ENCODE results near the gene NUP98.

NUP98 gene

DNA sequence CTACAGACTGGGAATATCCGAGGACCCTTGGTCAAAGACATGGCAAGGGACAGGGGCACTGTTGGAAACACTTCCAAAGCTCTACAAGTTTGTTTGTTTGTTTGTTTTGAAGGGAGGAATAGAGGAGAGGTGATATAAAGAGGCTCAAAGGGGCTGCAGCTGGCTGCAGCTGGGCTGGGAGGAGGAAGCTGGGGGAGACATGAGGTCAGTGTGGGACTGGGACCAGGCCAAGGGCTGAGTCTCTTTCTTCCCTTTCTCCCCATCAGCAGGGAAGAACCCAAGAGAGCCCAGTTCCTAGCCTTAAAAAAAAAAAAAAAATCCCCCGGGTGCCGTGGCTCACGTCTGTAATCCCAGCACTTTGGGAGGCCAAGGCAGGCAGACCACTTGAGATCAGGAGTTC lies 38.4 kb upstream of the NUP98 start:
- Histone ChIP-seq H3K4me3 (ENCODE audit: low read length) (no peak overlapping the region), H3K27ac (ENCODE audit: low read length) (no peak overlapping the region), H3K9ac (ENCODE audit: low read length) (no peak overlapping the region), H3K36me3 (ENCODE audit: control insufficient read depth, low read depth, low read length) (peaks cover 4% of the 10 kb centered on the region), H3K9me3 (ENCODE audit: control insufficient read depth, low read depth, low read length) (no peaks in the 10 kb centered on the region), H3K27me3 (ENCODE audit: control insufficient read depth, insufficient read depth, low read length) (no peaks in the 10 kb centered on the region), H3K4me1 (ENCODE audit: control insufficient read depth, low read depth, low read length) (peaks cover 18% of the 10 kb centered on the region)

DNA sequence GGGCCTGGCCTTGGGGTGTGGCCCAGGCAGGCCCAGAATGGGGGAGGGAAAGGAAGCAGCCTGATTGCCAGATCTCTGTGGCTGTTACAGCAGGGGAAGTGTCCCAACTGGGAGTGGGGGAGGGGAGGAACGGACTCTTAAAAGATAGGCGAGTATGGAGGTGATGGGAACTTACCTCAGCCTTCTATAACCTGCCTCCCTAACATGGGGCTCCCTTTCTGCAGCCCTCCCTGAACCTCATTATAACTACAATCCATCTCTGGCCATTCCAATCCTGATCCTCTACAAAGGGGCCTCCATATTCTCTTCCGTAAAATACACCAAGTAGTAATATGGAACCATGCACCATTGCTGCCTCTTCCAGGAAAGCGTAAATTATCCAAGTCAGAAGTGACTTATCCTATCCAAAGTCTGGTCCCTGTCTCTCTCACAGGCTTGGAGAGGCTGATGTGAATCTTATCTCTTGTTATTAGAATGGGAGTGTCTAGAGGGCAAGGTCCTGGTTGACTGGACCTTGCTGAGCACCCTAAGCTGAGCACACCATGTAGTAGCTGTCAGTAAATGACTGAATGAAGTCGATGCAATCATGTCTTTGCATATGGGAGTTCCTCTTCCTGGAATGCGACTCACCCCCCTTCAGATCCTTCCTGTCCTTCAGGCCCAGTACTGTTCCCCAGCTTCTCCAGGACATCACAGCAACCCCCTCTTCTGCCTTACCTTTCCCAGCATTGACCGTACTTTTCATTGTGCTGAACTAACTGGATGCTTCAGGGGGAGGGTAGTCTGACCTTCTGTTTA lies 37.5 kb upstream of the NUP98 start:
- Histone ChIP-seq H3K4me1 (ENCODE audit: control insufficient read depth, low read depth, low read length) (peaks cover 15% of the 10 kb centered on the region), H3K9ac (ENCODE audit: low read length) (no peak overlapping the region), H3K27me3 (ENCODE audit: control insufficient read depth, insufficient read depth, low read length) (no peaks in the 10 kb centered on the region), H3K27ac (ENCODE audit: low read length) (no peak overlapping the region), H3K4me3 (ENCODE audit: low read length) (no peak overlapping the region), H3K36me3 (ENCODE audit: control insufficient read depth, low read depth, low read length) (peaks cover 4% of the 10 kb centered on the region), H3K9me3 (ENCODE audit: control insufficient read depth, low read depth, low read length) (no peaks in the 10 kb centered on the region)

DNA sequence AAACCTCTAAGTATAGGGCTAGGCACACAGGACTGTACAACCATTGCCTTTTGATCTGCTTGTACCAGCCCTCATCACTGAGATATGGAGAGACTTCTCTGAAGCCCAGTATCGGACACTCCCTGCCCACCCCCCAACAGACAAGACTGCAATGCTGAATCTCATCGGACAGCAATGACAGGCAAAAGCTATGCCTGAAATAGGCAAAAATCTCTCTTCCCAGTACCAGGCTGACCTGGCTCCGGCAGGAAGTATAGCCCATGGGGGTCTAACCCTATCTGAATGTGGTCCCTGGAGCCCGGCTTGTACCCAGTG lies 37.0 kb upstream of the NUP98 start:
- Histone ChIP-seq H3K27ac (ENCODE audit: low read length) (no peak overlapping the region), H3K27me3 (ENCODE audit: control insufficient read depth, insufficient read depth, low read length) (no peaks in the 10 kb centered on the region), H3K9me3 (ENCODE audit: control insufficient read depth, low read depth, low read length) (no peaks in the 10 kb centered on the region), H3K4me3 (ENCODE audit: low read length) (no peak overlapping the region), H3K36me3 (ENCODE audit: control insufficient read depth, low read depth, low read length) (peaks cover 4% of the 10 kb centered on the region), H3K4me1 (ENCODE audit: control insufficient read depth, low read depth, low read length) (peaks cover 13% of the 10 kb centered on the region), H3K9ac (ENCODE audit: low read length) (no peak overlapping the region)

DNA sequence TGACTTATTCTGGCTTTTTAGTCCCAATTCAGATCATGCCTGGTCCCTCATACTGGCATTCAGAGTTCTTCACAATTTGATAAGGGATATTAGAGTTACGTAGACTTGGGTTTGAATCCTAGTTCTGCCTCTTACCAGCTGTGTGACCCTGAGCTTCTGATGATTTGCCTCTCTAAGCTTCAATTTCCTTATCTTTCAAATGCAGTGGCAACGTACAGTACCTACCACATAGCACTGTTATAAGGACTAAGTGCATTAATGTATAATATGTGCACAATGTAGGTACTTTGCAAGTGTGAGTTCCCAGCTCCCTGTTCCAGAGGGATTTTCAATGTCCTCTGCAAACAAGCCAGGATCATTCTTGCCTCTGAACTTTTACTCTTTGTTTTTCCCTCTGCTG lies 36.1 kb upstream of the NUP98 start:
- no peaks in the 10 kb centered on the region for H3K27me3 ChIP-seq (ENCODE audit: control insufficient read depth, insufficient read depth, low read length)

DNA sequence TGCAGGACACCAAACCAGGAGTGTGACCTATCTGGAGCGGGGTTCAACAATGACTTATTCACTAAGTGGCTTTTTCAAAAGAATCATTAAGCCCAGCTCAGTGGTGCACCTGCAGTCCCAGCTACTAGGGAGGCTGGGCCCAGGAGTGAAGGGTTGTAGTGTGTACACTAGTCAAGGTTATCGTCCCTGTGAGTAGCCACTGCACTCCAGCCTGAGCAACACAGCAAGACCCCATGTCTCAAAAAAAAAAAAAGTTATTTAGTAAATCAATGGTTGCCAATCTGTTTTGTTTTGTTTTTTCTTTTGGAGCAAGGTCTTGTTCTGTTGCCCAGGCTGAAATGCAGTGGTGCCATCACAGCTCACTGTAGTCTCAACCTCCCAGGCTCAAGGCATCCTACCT lies 35.5 kb upstream of the NUP98 start:
- H3K4me3 ChIP-seq (ENCODE audit: low read length), result no peak overlapping the region
- no peaks in the 10 kb centered on the region for H3K9me3 ChIP-seq (ENCODE audit: control insufficient read depth, low read depth, low read length)
- no peak overlapping the region for H3K9ac ChIP-seq (ENCODE audit: low read length)
- no peaks in the 10 kb centered on the region for H3K27me3 ChIP-seq (ENCODE audit: control insufficient read depth, insufficient read depth, low read length)
- no peak overlapping the region for H3K27ac ChIP-seq (ENCODE audit: low read length)
- H3K36me3 ChIP-seq (ENCODE audit: control insufficient read depth, low read depth, low read length), result peaks cover 7% of the 10 kb centered on the region
- peaks cover 13% of the 10 kb centered on the region for H3K4me1 ChIP-seq (ENCODE audit: control insufficient read depth, low read depth, low read length)

More for the DNA sequence above, 36.1 kb upstream of the NUP98 start:
- Histone ChIP-seq H3K9me3 (ENCODE audit: control insufficient read depth, low read depth, low read length) (no peaks in the 10 kb centered on the region), H3K27ac (ENCODE audit: low read length) (no peak overlapping the region), H3K36me3 (ENCODE audit: control insufficient read depth, low read depth, low read length) (peaks cover 4% of the 10 kb centered on the region), H3K4me3 (ENCODE audit: low read length) (no peak overlapping the region), H3K4me1 (ENCODE audit: control insufficient read depth, low read depth, low read length) (peaks cover 13% of the 10 kb centered on the region), H3K9ac (ENCODE audit: low read length) (no peak overlapping the region)

DNA sequence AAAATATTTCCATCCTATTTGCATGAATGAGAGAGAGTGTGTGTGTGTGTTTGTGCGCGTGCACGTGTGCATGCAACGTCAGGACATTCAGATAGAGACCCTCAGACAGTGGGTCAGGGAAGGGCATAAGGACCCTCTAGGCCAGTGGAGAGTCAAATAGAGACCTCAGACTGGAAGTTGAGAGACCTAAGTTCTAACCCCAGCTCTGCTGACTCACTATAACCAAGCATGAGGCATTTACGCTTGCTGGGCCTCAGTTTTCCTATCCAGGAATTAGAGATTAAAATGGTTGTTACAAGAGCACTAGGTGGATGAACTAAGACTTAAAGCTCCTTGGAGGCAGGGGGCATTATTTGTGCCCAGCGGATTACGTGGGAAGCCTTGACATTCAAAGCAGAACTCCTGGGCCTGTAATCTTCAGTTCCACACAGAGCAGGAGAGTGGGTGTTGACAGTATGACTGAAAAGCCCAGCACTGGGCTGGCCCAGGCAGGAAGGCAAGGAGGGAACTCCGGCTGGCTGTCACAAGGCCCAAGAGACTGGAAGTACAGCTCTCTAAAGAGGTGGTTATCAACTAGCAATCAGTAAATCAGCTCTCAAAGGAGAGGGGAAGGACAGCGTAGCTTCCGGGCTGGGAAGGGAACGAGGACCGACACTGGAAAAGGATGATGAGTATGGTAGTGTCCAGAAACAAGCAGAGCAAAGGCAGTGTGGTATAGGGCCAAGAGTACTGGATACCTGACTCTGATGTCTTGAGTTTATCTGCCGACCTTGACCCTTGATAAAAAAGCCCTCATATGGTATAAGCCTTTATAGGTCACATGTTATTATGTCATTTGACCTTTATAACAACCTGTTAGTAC lies 34.3 kb upstream of the NUP98 start:
- Histone ChIP-seq H3K4me1 (ENCODE audit: control insufficient read depth, low read depth, low read length) (peaks cover 22% of the 10 kb centered on the region), H3K36me3 (ENCODE audit: control insufficient read depth, low read depth, low read length) (peaks cover 10% of the 10 kb centered on the region), H3K27ac (ENCODE audit: low read length) (no peak overlapping the region), H3K9ac (ENCODE audit: low read length) (no peak overlapping the region), H3K4me3 (ENCODE audit: low read length) (no peak overlapping the region), H3K27me3 (ENCODE audit: control insufficient read depth, insufficient read depth, low read length) (no peaks in the 10 kb centered on the region), H3K9me3 (ENCODE audit: control insufficient read depth, low read depth, low read length) (no peaks in the 10 kb centered on the region)

DNA sequence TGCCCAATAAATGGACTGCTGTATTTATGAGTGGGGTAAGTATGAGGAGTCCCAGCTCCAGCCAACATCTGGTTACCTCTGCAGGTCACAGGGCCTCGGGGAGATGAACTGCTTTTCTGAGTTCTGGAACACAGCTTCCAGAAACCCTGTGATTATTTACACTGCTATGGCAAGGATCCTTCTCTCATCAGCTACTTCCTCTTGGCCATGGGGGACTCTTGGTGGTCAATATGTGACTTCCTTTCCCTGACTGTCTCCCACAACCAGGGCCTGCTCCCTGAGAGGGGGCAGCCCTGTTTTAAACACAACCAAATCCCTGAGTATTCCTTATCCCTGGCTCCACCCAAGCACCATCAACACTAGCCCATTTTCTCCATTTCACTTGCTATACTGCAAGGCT lies 33.4 kb upstream of the NUP98 start:
- no peaks in the 10 kb centered on the region for H3K9me3 ChIP-seq (ENCODE audit: control insufficient read depth, low read depth, low read length)
- H3K27me3 ChIP-seq (ENCODE audit: control insufficient read depth, insufficient read depth, low read length), result no peaks in the 10 kb centered on the region
- H3K36me3 ChIP-seq (ENCODE audit: control insufficient read depth, low read depth, low read length), result peaks cover 10% of the 10 kb centered on the region
- H3K27ac ChIP-seq (ENCODE audit: low read length), result no peak overlapping the region
- H3K4me3 ChIP-seq (ENCODE audit: low read length), result no peak overlapping the region
- no peak overlapping the region for H3K9ac ChIP-seq (ENCODE audit: low read length)
- H3K4me1 ChIP-seq (ENCODE audit: control insufficient read depth, low read depth, low read length), result peaks cover 31% of the 10 kb centered on the region

DNA sequence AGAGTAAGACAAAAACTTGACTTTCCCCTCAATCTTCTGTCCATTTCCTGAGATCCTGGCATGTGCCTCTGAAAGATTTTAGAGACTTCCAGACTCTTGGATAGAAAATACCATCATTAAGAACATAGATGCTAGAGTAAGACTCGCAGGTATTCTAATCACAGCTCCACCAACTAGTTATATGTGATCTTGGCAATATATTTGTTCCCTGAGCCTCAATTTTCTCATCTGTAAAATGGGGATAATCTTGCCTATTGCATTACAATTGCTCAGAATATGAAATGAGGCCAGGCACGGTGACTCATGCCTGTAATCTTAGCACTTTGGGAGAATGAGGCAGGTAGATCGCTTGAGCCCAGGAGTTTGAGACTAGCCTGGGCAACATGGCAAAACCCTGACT lies 32.7 kb upstream of the NUP98 start:
- Histone ChIP-seq H3K4me3 (ENCODE audit: low read length) (no peak overlapping the region), H3K9ac (ENCODE audit: low read length) (no peak overlapping the region), H3K4me1 (ENCODE audit: control insufficient read depth, low read depth, low read length) (peaks cover 34% of the 10 kb centered on the region), H3K36me3 (ENCODE audit: control insufficient read depth, low read depth, low read length) (peaks cover 10% of the 10 kb centered on the region), H3K27ac (ENCODE audit: low read length) (no peak overlapping the region), H3K27me3 (ENCODE audit: control insufficient read depth, insufficient read depth, low read length) (no peaks in the 10 kb centered on the region), H3K9me3 (ENCODE audit: control insufficient read depth, low read depth, low read length) (no peaks in the 10 kb centered on the region)

DNA sequence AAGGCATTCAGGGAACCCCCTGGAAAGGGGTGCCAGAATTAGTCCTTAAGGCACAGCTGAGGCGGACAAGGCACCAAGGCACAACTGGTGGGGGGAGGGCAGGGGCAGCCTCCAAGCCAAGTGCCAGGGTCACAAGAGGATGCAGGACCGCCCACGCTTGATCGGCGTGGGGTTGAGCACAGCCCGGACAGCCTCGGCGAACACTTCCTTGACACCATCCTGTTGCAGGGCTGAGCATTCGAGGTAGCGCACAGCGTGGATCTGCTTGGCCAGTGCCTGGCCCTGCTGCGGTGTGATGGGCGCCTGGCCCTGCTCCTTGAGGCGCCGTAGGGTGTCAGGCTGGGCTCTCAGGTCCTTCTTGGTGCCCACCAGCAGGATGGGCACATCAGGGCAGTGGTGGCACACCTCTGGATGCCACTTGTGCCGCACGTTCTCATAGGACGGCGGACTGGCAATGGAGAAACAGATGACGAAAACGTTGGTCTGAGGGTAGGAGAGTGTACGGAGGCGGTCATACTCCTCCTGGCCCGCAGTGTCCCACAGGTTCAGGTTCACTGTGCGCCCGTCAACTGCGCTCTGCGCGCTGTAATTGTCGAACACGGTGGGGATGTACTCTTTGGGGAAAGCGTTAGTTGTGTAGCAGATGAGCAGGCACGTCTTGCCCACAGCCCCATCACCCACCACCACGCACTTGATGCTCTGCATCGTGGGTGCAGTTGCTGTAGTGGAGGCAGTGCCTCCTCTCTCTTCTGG lies 30.3 kb upstream of the NUP98 start:
- H3K9ac ChIP-seq (ENCODE audit: low read length), result no peak overlapping the region
- no peaks in the 10 kb centered on the region for H3K9me3 ChIP-seq (ENCODE audit: control insufficient read depth, low read depth, low read length)
- no peak overlapping the region for H3K27ac ChIP-seq (ENCODE audit: low read length)
- H3K36me3 ChIP-seq (ENCODE audit: control insufficient read depth, low read depth, low read length), result peaks cover 10% of the 10 kb centered on the region
- no peaks in the 10 kb centered on the region for H3K27me3 ChIP-seq (ENCODE audit: control insufficient read depth, insufficient read depth, low read length)
- peaks cover 25% of the 10 kb centered on the region for H3K4me1 ChIP-seq (ENCODE audit: control insufficient read depth, low read depth, low read length)
- H3K4me3 ChIP-seq (ENCODE audit: low read length), result no peak overlapping the region

DNA sequence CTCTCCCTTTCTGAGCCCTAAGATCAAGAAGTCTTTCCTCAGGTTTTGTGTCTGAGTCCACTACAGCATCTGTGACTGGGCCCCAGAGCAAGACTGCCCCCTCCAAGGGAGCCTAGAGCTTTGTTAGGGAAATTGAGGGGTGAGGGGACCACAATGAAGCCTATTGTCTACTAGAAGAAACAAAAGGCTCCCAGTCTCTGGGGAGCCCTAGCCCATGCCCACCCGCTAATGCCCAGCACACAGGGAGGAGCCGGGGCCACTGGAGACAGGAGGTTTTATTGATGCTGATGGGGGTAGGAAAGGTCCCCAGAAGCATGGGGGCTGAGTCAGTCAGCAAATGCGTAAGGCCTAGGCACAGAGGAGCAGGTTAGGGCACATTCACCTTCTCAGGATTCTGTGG lies 29.4 kb upstream of the NUP98 start:
- Histone ChIP-seq H3K9ac (ENCODE audit: low read length) (no peak overlapping the region), H3K9me3 (ENCODE audit: control insufficient read depth, low read depth, low read length) (no peaks in the 10 kb centered on the region), H3K36me3 (ENCODE audit: control insufficient read depth, low read depth, low read length) (peaks cover 6% of the 10 kb centered on the region), H3K4me1 (ENCODE audit: control insufficient read depth, low read depth, low read length) (peaks cover 25% of the 10 kb centered on the region), H3K27ac (ENCODE audit: low read length) (no peak overlapping the region), H3K4me3 (ENCODE audit: low read length) (peak overlapping the region; percentile 7), H3K27me3 (ENCODE audit: control insufficient read depth, insufficient read depth, low read length) (no peaks in the 10 kb centered on the region)

DNA sequence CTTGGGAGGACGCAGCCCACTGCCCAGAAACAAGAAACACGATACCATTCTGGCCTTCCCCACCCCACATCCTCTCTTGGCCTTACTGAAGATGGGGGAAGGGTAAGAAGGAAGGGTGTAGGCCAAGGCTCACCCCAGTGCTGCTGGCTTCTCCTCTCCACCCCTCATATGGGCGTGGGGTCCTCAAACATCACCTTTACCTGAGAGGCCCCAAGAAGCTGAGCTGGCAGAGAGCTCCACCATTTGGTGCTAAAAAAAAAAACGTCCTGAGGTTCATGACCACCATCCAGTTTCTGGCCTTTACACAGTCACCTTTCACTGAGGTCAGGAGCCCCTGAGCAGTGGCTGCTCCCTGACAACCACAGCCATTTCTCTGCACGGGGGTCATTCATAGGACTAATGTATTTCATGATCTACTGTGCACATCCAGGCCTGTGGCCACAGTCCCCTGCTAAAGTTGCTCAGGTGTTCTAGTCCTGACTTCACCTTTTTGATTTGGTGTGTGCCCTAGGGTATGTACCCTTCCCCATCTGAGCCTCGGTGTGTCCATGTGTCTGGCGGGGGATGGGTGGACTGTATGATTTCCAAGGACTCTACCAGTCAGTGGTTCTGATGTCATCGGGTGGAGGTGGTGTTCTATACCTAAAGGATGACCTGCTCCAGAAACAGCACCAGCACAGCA lies 28.3 kb upstream of the NUP98 start:
- Histone ChIP-seq H3K9ac (ENCODE audit: low read length) (no peak overlapping the region), H3K9me3 (ENCODE audit: control insufficient read depth, low read depth, low read length) (no peaks in the 10 kb centered on the region), H3K36me3 (ENCODE audit: control insufficient read depth, low read depth, low read length) (peaks cover 6% of the 10 kb centered on the region), H3K4me1 (ENCODE audit: control insufficient read depth, low read depth, low read length) (peaks cover 25% of the 10 kb centered on the region), H3K27me3 (ENCODE audit: control insufficient read depth, insufficient read depth, low read length) (no peaks in the 10 kb centered on the region), H3K4me3 (ENCODE audit: low read length) (no peak overlapping the region), H3K27ac (ENCODE audit: low read length) (no peak overlapping the region)

All from iPS-18a (cell line).